ENCODE measurements around the gene SPTB.

SPTB gene

DNA sequence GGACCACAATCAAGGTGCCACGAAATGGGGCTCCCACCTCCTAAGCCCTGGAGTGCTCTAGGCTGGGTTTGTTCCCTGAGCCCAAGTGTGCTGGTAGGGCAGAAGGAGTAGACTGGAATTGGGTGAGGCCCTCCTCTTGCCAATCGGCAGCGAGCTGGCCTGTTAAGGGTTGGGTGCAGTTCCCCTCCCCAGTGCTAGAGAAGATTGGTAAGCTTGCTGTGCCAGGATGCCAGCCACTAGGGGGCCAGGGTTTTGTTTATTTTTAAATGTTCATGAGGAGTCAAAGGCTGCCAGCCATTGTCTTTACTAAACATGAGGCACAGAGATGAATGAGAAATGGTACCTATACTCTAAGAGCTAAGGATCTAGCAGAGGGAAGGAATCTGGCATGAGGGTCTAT is 79.7 kb downstream of the SPTB start:
- DNase-seq (ENCODE audit: low read depth): peak; percentile 65
- Histone ChIP-seq H3K27me3 (replicated peaks; ENCODE audit: control insufficient read depth, insufficient read depth, low read length) (peaks cover 36% of the 10 kb centered on the region), H3K4me3 (ENCODE audit: low read length) (no peak overlapping the region), H3K4me1 (ENCODE audit: control insufficient read depth, insufficient read depth, low read length) (no peaks in the 10 kb centered on the region), H3K9me3 (ENCODE audit: control insufficient read depth, low read length) (no peaks in the 10 kb centered on the region), H3K36me3 (ENCODE audit: control insufficient read depth, insufficient read depth, low read length, severe bottlenecking) (no peaks in the 10 kb centered on the region), H3K9ac (ENCODE audit: low read length) (no peak overlapping the region)

DNA sequence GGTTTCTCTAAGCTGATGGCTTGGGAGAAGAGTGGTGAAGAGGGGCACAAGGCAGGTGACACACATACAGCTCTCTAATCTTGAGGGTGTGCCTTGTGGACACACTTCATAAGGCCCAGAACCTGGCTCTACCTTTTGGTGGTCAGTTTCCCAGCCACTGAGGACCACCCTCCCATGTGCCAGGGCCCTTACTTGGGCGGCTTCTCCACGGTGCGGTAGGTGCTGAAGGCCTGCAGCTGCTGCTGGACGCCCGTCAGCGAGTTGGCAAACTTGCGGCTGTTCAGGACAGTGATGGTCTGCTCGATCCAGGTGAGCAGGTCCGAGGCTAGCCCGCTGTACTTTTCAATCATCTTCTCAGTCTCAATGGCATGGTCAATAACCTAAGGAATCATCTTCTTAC is 80.2 kb downstream of the SPTB start:
- no peaks in the 10 kb centered on the region for H3K9me3 ChIP-seq (ENCODE audit: control insufficient read depth, low read length)
- no peaks in the 10 kb centered on the region for H3K36me3 ChIP-seq (ENCODE audit: control insufficient read depth, insufficient read depth, low read length, severe bottlenecking)
- no peaks in the 10 kb centered on the region for H3K4me1 ChIP-seq (ENCODE audit: control insufficient read depth, insufficient read depth, low read length)
- H3K9ac ChIP-seq (ENCODE audit: low read length): no peak overlapping the region
- no peak for DNase-seq (ENCODE audit: low read depth)
- peaks cover 40% of the 10 kb centered on the region for H3K27me3 ChIP-seq (replicated peaks; ENCODE audit: control insufficient read depth, insufficient read depth, low read length)
- no peak overlapping the region for H3K4me3 ChIP-seq (ENCODE audit: low read length)

DNA sequence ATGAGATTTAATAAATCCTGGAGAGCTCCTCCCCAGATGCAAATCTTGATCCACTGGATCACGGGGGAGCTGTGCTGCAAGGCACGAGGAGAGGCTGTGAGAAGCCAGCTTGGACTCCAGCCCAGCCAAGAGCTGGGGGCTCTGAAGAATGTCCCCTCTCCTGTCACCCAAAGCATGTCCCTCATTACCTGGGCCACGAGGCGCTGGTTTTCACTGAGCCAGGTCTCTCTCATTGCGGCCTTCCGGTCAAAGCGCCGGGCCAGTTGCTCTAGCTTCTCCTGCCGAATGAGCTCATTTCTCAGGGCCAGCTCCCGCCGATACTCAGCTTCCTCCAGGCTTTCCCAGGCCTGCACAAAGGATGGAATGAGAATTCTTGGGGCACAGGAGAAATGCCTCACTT is 83.3 kb downstream of the SPTB start:
- no peaks in the 10 kb centered on the region for H3K4me1 ChIP-seq (ENCODE audit: control insufficient read depth, insufficient read depth, low read length)
- no peaks in the 10 kb centered on the region for H3K9me3 ChIP-seq (ENCODE audit: control insufficient read depth, low read length)
- no peak overlapping the region for H3K9ac ChIP-seq (ENCODE audit: low read length)
- H3K4me3 ChIP-seq (ENCODE audit: low read length): no peak overlapping the region
- DNase-seq (ENCODE audit: low read depth): no peak
- no peaks in the 10 kb centered on the region for H3K36me3 ChIP-seq (ENCODE audit: control insufficient read depth, insufficient read depth, low read length, severe bottlenecking)
- peaks cover 52% of the 10 kb centered on the region for H3K27me3 ChIP-seq (replicated peaks; ENCODE audit: control insufficient read depth, insufficient read depth, low read length)

DNA sequence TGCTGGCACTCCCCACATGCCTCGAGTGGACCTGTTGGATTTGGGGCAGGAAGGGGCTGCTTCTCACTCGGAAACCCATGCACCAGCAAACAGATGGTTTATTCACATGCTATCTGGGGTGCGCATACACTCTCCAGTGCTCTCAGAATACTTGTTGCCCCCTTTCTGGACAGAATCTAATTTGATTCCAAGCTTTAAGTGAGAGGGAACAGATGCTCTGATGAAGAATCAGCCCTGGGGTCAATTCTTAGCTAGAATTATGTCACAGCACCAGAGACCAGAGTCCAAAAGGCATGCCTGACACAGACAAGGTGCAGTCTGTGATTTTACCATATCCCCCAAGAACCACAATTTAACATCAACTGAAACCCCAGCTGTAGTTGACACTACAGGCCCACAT is 83.8 kb downstream of the SPTB start:
- Histone ChIP-seq H3K4me3 (ENCODE audit: low read length) (no peak overlapping the region), H3K9ac (ENCODE audit: low read length) (no peak overlapping the region), H3K27me3 (replicated peaks; ENCODE audit: control insufficient read depth, insufficient read depth, low read length) (peaks cover 52% of the 10 kb centered on the region), H3K36me3 (ENCODE audit: control insufficient read depth, insufficient read depth, low read length, severe bottlenecking) (no peaks in the 10 kb centered on the region), H3K4me1 (ENCODE audit: control insufficient read depth, insufficient read depth, low read length) (no peaks in the 10 kb centered on the region), H3K9me3 (ENCODE audit: control insufficient read depth, low read length) (no peaks in the 10 kb centered on the region)
- no peak for DNase-seq (ENCODE audit: low read depth)

DNA sequence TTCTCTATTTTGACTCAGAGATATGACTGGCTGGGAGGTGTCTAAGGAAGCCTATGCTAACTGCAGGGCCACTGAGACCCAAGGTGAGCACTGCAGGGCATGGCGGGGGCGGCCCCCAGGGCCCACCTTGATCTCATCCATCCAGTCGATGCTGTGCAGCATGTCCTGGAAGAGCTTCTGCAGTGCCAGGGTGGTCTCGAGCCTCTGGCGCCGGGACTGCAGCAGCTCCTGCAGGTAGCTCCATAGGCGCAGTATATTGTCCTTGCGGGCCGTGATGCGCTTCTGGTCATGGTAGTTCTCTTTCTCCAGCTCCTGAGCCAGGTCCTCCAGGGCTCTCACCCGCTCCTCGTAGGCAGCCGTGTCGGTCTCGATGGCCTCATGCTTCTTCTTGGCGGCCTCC is 84.5 kb downstream of the SPTB start:
- no peak overlapping the region for H3K9ac ChIP-seq (ENCODE audit: low read length)
- H3K36me3 ChIP-seq (ENCODE audit: control insufficient read depth, insufficient read depth, low read length, severe bottlenecking): no peaks in the 10 kb centered on the region
- H3K4me3 ChIP-seq (ENCODE audit: low read length): no peak overlapping the region
- H3K9me3 ChIP-seq (ENCODE audit: control insufficient read depth, low read length): no peaks in the 10 kb centered on the region
- no peak for DNase-seq (ENCODE audit: low read depth)
- no peaks in the 10 kb centered on the region for H3K4me1 ChIP-seq (ENCODE audit: control insufficient read depth, insufficient read depth, low read length)
- peaks cover 52% of the 10 kb centered on the region for H3K27me3 ChIP-seq (replicated peaks; ENCODE audit: control insufficient read depth, insufficient read depth, low read length)

DNA sequence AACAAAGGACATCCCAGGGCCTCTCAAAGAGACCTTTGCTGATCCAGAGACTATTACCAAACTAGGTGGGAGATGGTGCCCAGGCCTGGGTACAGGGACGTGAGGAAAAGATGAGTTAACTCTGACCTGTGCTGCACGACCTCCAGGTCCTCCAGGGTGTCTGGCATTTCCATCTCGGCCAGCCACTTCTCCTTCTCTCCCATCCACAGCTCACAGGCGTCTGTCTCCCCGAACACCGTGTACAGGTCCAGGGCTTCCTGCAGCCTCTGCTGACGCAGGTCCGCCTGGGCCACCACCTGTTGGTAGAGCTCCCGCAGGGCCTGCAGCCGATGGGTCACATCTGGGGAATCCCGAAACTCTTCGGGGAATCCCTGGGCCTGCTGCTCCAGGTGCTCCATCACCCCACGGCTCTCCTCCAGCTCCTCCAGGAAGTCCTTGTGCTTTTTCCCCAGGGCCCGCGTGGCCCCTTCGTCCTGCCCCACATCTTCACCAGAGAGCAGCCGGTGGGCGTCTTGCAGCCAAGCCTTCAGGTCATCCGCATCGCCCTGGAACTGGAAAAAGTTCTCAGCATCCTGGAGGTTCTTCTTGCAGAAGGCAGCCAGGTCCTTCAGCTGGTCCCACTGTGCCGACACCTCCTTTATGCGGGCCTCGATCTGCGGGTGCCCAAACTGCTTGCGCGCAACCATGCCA is 86.7 kb downstream of the SPTB start:
- Histone ChIP-seq H3K9ac (ENCODE audit: low read length) (no peak overlapping the region), H3K36me3 (ENCODE audit: control insufficient read depth, insufficient read depth, low read length, severe bottlenecking) (no peaks in the 10 kb centered on the region), H3K9me3 (ENCODE audit: control insufficient read depth, low read length) (no peaks in the 10 kb centered on the region), H3K4me3 (ENCODE audit: low read length) (no peak overlapping the region), H3K27me3 (replicated peaks; ENCODE audit: control insufficient read depth, insufficient read depth, low read length) (peaks cover 46% of the 10 kb centered on the region), H3K4me1 (ENCODE audit: control insufficient read depth, insufficient read depth, low read length) (no peaks in the 10 kb centered on the region)
- DNase-seq (ENCODE audit: low read depth): no peak

DNA sequence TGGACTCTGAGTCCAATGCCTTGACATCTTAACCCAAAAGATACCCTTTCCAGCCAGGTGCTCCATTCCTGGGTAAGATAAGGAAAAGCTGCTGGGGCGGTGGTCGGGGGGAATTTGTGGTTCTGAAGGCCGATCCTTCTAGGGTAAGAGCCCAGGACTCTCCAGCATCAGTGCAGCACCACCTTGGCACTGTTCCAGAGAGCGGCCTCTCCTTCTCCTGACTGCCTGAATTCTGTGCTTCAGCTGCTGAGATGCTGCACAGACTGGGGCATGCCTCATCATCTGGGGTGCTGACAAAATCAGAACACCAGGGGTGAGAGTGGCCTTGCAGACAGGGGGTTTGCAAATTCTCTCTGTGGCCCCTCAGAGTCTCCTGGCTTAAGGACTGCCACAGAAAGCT is 87.5 kb downstream of the SPTB start:
- Histone ChIP-seq H3K27me3 (replicated peaks; ENCODE audit: control insufficient read depth, insufficient read depth, low read length) (peaks cover 42% of the 10 kb centered on the region), H3K4me3 (ENCODE audit: low read length) (no peak overlapping the region), H3K4me1 (ENCODE audit: control insufficient read depth, insufficient read depth, low read length) (no peaks in the 10 kb centered on the region), H3K9me3 (ENCODE audit: control insufficient read depth, low read length) (no peaks in the 10 kb centered on the region), H3K36me3 (ENCODE audit: control insufficient read depth, insufficient read depth, low read length, severe bottlenecking) (no peaks in the 10 kb centered on the region), H3K9ac (ENCODE audit: low read length) (no peak overlapping the region)
- DNase-seq (ENCODE audit: low read depth): no peak

DNA sequence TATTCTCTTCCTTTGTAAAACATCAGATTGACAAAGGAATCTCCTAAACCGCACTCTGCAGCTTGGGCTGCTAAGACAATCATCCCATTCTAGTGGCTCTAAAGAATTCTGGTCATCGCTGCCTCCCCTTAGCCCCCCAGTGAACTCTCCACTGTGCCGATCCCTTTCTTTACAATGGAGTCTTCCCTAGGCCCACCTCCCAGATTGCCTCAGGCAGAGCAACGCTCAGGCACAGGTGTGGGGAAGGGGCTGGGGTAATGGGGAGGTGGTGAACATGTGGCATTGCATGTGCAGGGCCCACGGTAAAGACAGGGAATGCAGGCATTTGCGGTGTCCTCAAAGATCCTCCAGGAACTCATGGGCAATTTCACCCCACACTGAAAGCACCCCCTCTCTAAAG is 89.2 kb downstream of the SPTB start:
- Histone ChIP-seq H3K4me3 (ENCODE audit: low read length) (no peak overlapping the region), H3K9me3 (ENCODE audit: control insufficient read depth, low read length) (no peaks in the 10 kb centered on the region), H3K4me1 (ENCODE audit: control insufficient read depth, insufficient read depth, low read length) (no peaks in the 10 kb centered on the region), H3K27me3 (replicated peaks; ENCODE audit: control insufficient read depth, insufficient read depth, low read length) (peaks cover 28% of the 10 kb centered on the region), H3K9ac (ENCODE audit: low read length) (no peak overlapping the region), H3K36me3 (ENCODE audit: control insufficient read depth, insufficient read depth, low read length, severe bottlenecking) (no peaks in the 10 kb centered on the region)
- no peak for DNase-seq (ENCODE audit: low read depth)

DNA sequence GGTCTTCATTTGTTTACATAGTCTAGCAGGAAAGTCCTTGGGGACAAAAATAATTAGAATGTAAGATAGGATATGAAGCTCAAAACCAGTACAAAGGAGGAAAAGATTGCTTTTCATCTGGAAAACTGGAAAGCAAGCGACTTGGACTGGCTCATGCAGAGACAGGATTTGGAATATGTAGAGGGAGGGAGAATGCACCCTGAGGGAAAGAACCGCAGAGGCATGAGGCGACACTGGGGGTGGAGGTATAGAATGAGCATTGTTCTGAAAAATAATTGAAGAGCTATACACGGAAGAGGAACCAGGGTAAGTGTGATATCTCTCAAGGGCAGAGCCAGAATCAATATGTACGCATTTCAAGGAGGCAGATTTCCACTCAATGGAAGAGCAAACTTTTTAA is 90.0 kb downstream of the SPTB start:
- Histone ChIP-seq H3K36me3 (ENCODE audit: control insufficient read depth, insufficient read depth, low read length, severe bottlenecking) (no peaks in the 10 kb centered on the region), H3K4me1 (ENCODE audit: control insufficient read depth, insufficient read depth, low read length) (no peaks in the 10 kb centered on the region), H3K27me3 (replicated peaks; ENCODE audit: control insufficient read depth, insufficient read depth, low read length) (peaks cover 20% of the 10 kb centered on the region), H3K9me3 (ENCODE audit: control insufficient read depth, low read length) (no peaks in the 10 kb centered on the region), H3K4me3 (ENCODE audit: low read length) (no peak overlapping the region), H3K9ac (ENCODE audit: low read length) (no peak overlapping the region)
- DNase-seq (ENCODE audit: low read depth): no peak

DNA sequence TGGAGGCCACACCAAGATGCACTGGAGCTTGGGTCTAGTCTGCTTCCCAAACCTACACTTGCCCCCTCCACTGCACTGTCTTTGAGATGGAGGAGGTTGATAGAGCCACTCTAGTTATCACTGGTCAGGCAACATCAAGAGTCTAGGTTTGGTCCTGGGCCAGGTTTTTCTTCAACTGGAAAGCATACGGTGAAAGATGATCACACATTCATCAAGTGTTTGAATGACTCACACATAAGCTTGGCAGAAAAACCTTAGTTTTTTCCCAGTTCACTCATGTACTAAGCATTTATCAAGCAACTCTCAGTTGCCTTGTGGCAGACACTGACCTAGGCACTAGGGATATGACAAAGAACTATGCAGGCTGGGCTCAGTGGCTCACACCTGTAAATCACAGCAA is 91.0 kb downstream of the SPTB start:
- peak; percentile 84 for DNase-seq (ENCODE audit: low read depth)
- Histone ChIP-seq H3K9me3 (ENCODE audit: control insufficient read depth, low read length) (no peaks in the 10 kb centered on the region), H3K4me3 (ENCODE audit: low read length) (no peak overlapping the region), H3K9ac (ENCODE audit: low read length) (no peak overlapping the region), H3K4me1 (ENCODE audit: control insufficient read depth, insufficient read depth, low read length) (no peaks in the 10 kb centered on the region), H3K27me3 (replicated peaks; ENCODE audit: control insufficient read depth, insufficient read depth, low read length) (peaks cover 13% of the 10 kb centered on the region), H3K36me3 (ENCODE audit: control insufficient read depth, insufficient read depth, low read length, severe bottlenecking) (no peaks in the 10 kb centered on the region)

DNA sequence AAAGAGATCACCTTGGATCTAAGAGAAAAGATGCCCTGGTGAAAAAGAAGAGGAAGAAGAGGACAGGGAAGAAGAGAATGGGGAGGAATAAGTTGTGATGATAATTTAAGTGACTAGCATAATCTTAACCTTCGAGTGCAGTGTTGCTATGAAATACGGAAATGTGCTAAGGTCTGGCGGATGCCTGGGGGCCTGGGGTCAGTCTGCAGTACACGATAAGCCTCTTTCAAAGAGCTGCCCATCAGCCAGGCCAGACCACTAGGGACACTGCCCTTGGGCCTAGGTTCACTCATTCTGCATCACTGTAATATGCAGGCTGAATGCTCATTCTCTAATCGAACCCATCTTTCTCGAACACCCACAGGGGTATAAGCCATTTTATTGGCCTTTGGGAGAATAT is 92.1 kb downstream of the SPTB start:
- DNase-seq (ENCODE audit: low read depth): no peak
- Histone ChIP-seq H3K4me3 (ENCODE audit: low read length) (no peak overlapping the region), H3K9me3 (ENCODE audit: control insufficient read depth, low read length) (no peaks in the 10 kb centered on the region)

More for the DNA sequence above, 92.1 kb downstream of the SPTB start:
- Histone ChIP-seq H3K4me1 (ENCODE audit: control insufficient read depth, insufficient read depth, low read length) (no peaks in the 10 kb centered on the region), H3K36me3 (ENCODE audit: control insufficient read depth, insufficient read depth, low read length, severe bottlenecking) (no peaks in the 10 kb centered on the region), H3K9ac (ENCODE audit: low read length) (no peak overlapping the region), H3K27me3 (replicated peaks; ENCODE audit: control insufficient read depth, insufficient read depth, low read length) (peaks cover 9% of the 10 kb centered on the region)
